Esophagus muscularis mucosa (tissue), 4 donors: ENCODE measurements around the gene ZNF629. TPM values are rescaled to one million over a fixed set of nuclear protein-coding genes. Genes with fewer than 3 reads are reported as not detected.

Experiments used
- DNase-seq: peaks from one replicate; pipeline ENCODE4 v3.0.0-alpha.2; 2017; ENCODE audit errors: extremely low spot score
- H3K27ac ChIP-seq, 4 donors: fragments of 200-600 bp; sonication (generic); replicated peaks in 1 of 4; 1 replicate in 3 of 4; 2 replicates in 1 of 4; pipeline ENCODE4 v1.5.1; 2016 to 2019; ENCODE audit warnings: mild to moderate bottlenecking in 1 of 4
- H3K27me3 ChIP-seq, 4 donors: fragments of 200-600 bp; sonication (generic); one replicate each; pipeline versions ENCODE4 v1.5.1 to v1.6.0; 2016 to 2019
- H3K36me3 ChIP-seq, 4 donors: fragments of 200-600 bp; sonication (generic); one replicate each; pipeline ENCODE4 v1.5.1; 2016 to 2019
- H3K4me1 ChIP-seq, 4 donors: fragments of 200-600 bp; sonication (generic); one replicate each; pipeline ENCODE4 v1.5.1; 2016 to 2019
- H3K4me3 ChIP-seq, 4 donors: fragments of 200-600 bp; sonication (generic); 1 replicate in 2 of 4; 2 replicates in 2 of 4; pipeline ENCODE4 v1.5.1; 2016 to 2019; ENCODE audit warnings: mild to moderate bottlenecking in 4 of 4, moderate library complexity in 1 of 4
- H3K9me3 ChIP-seq, 4 donors: fragments of 200-600 bp; sonication (generic); 1 replicate in 3 of 4; 2 replicates in 1 of 4; pipeline ENCODE4 v1.5.1; 2016 to 2019
- CTCF ChIP-seq, 3 experiments: fragments of 200-600 bp in 2 of 3; fragments of 450-650 bp in 1 of 3; sonication (generic) in 2 of 3; IDR thresholded peaks; one replicate each; pipeline ENCODE4 v1.5.1; 2017 to 2019; ENCODE audit warnings: antibody characterized with exemption in 3 of 3, mild to moderate bottlenecking in 2 of 3, moderate library complexity in 1 of 3
- EP300 ChIP-seq: sonication (generic); formaldehyde crosslinking; IDR thresholded peaks from one replicate; pipeline ENCODE4 v1.6.1; 2017; ENCODE audit warnings: antibody characterized with exemption
- POLR2A ChIP-seq: fragments of 450-650 bp; IDR thresholded peaks from one replicate; pipeline ENCODE4 v1.6.1; 2017; ENCODE audit warnings: antibody characterized with exemption, moderate library complexity, mild to moderate bottlenecking, low read depth
- POLR2AphosphoS5 ChIP-seq, 2 donors: sonication (generic); formaldehyde crosslinking; IDR thresholded peaks; one replicate each; pipeline ENCODE4 v1.6.1; 2017; ENCODE audit warnings: antibody characterized with exemption in 2 of 2
- WGBS: methylation state at CpG from one replicate; pipeline ENCODE4 v1.1.5; 2018; 5-methylcytosine and 5-hydroxymethylcytosine counted together
- intact Hi-C: fragments of 100-400 bp; cut with DNase I; formaldehyde crosslinking; loops from one replicate; pipeline ENCODE4 v1.15.1; 2023
- total RNA-seq, 4 donors: library from RNA; depleted of rRNA; stranded (reverse); fragments of >200 nt; gene quantifications; one replicate each; pipeline versions ENCODE4 v1.1.0 to v1.2.1, GENCODE V29; 2016

Gene ZNF629
- total RNA-seq, 4 donors from 2014 or later = 10.4 to 17.1 (median 15.4) TPM

- Histone ChIP-seq H3K36me3 (peaks cover 15 to 52% (median 50%) of the 10 kb centered on the region in 4 donors), H3K27me3 (no peaks in the 10 kb centered on the region), H3K4me3 (no peak overlapping the region), H3K27ac (no peak overlapping the region), H3K9me3 (no peaks in the 10 kb centered on the region), H3K4me1 (peaks cover 26 to 39% (median 31%) of the 10 kb centered on the region in 4 donors)
- TF ChIP-seq CTCF (IDR thresholded peaks at IDR 0.05) (no peak), EP300 (no peak), POLR2AphosphoS5 (IDR thresholded peaks at IDR 0.05) (no peak), POLR2A (no peak)
- DNase-seq = no peak
- intact Hi-C loops = no loop called here
- WGBS = 92% methylated on average over 7 of the region's 7 CpGs
Measured at GRCh38 chr16:30760001-30760559, 26.9 kb downstream of the ZNF629 start.

- intact Hi-C loops = no loop called here
- 69% methylated on average over 9 of the region's 10 CpGs for WGBS
- peaks cover 4 to 52% (median 50%) of the 10 kb centered on the region in 4 donors for H3K36me3 ChIP-seq
Measured at GRCh38 chr16:30758988-30759491, 28.0 kb downstream of the ZNF629 start.

GRCh38 chr16:30757316-30757715, 29.7 kb downstream of the ZNF629 start:
- TF ChIP-seq EP300 = no peak
- TF ChIP-seq CTCF (IDR thresholded peaks at IDR 0.05) = no peak
- TF ChIP-seq POLR2A = no peak
- TF ChIP-seq POLR2AphosphoS5 (IDR thresholded peaks at IDR 0.05) = no peak
- WGBS = 88% methylated on average over 7 of the region's 7 CpGs
- no peak overlapping the region for H3K4me3 ChIP-seq
- peaks cover 9 to 15% (median 10%) of the 10 kb centered on the region in 4 donors for H3K4me1 ChIP-seq
- peaks cover 3 to 61% (median 53%) of the 10 kb centered on the region in 4 donors for H3K36me3 ChIP-seq
- no peak overlapping the region for H3K27ac ChIP-seq
- no peaks in the 10 kb centered on the region for H3K9me3 ChIP-seq
- DNase-seq = no peak
- intact Hi-C loops = no loop called here
- H3K27me3 ChIP-seq = no peaks in the 10 kb centered on the region

More at GRCh38 chr16:30758988-30759491, 28.0 kb downstream of the ZNF629 start:
- H3K27me3 ChIP-seq = no peaks in the 10 kb centered on the region
- no peak for DNase-seq
- TF ChIP-seq EP300 (no peak), POLR2AphosphoS5 (IDR thresholded peaks at IDR 0.05) (no peak), POLR2A (no peak), CTCF (IDR thresholded peaks at IDR 0.05) (no peak)
- H3K4me3 ChIP-seq = no peak overlapping the region
- no peak overlapping the region for H3K27ac ChIP-seq
- no peaks in the 10 kb centered on the region for H3K9me3 ChIP-seq
- H3K4me1 ChIP-seq = peaks cover 22 to 31% (median 26%) of the 10 kb centered on the region in 4 donors

GRCh38 chr16:30756781-30757100, 30.3 kb downstream of the ZNF629 start:
- TF ChIP-seq EP300 = no peak
- TF ChIP-seq POLR2AphosphoS5 (IDR thresholded peaks at IDR 0.05) = no peak
- no peak for TF ChIP-seq CTCF (IDR thresholded peaks at IDR 0.05)
- TF ChIP-seq POLR2A = no peak
- H3K4me3 ChIP-seq = no peak overlapping the region
- H3K4me1 ChIP-seq = peaks cover 9 to 15% (median 10%) of the 10 kb centered on the region in 4 donors
- no peaks in the 10 kb centered on the region for H3K27me3 ChIP-seq
- 94% methylated on average over 11 of the region's 13 CpGs for WGBS
- DNase-seq = no peak
- H3K27ac ChIP-seq = no peak overlapping the region
- H3K9me3 ChIP-seq = no peaks in the 10 kb centered on the region
- intact Hi-C loops = no loop called here
- H3K36me3 ChIP-seq = peaks cover 4 to 66% (median 56%) of the 10 kb centered on the region in 4 donors
